H1 (cell line): Measurements from ENCODE around the gene ASGR1. TPM values are rescaled to one million over a fixed set of nuclear protein-coding genes. Genes with fewer than 3 reads are reported as not detected.

Source experiments
- CTCF ChIA-PET: fragments of 300-600 bp; sonication (Branson Sonifier 250); formaldehyde crosslinking; loops from one replicate; lab custom pipeline; 2021; ENCODE audit not compliant: partially characterized antibody; lab: Charles Lee
- POLR2A ChIA-PET: fragments of 300-600 bp; sonication (Branson Sonifier 250); formaldehyde crosslinking; loops from one replicate; lab custom pipeline; 2021; ENCODE audit warnings: inconsistent platforms; ENCODE audit not compliant: partially characterized antibody; lab: Charles Lee
- DNase-seq, 2 experiments: peaks; one replicate each; pipeline versions ENCODE4 v3.0.0 to v3.0.0-alpha.2; 2010 to 2022; ENCODE audit warnings: low spot score in 2 of 2, low read depth in 1 of 2, mixed read lengths in 1 of 2
- FAIRE-seq: peaks from 2 replicates; lab custom pipeline; 2011; peaks lifted over from hg19 to GRCh38; lab: Jason Lieb, UNC
- H2AFZ ChIP-seq: 2 replicates; pipeline ENCODE4 v1.8.1; 2012; ENCODE audit warnings: low read length, inconsistent platforms
- H2AK5ac ChIP-seq: 2 replicates; pipeline ENCODE4 v1.6.1; 2013; ENCODE audit warnings: low read depth, low read length
- H2BK120ac ChIP-seq: replicated peaks from 2 replicates; pipeline ENCODE3; 2013; ENCODE audit warnings: low read depth, low read length, inconsistent platforms
- H2BK12ac ChIP-seq: 2 replicates; pipeline ENCODE4 v1.6.1; 2013; ENCODE audit warnings: low read depth, low read length
- H2BK15ac ChIP-seq: 2 replicates; pipeline ENCODE4 v1.6.1; 2013; ENCODE audit warnings: low read length
- H2BK20ac ChIP-seq: 2 replicates; pipeline ENCODE4 v1.6.1; 2013; ENCODE audit warnings: low read length
- H2BK5ac ChIP-seq: 2 replicates; pipeline ENCODE4 v1.6.1; 2013; ENCODE audit warnings: low read depth, low read length
- H3K14ac ChIP-seq: 2 replicates; pipeline ENCODE4 v1.6.1; 2013; ENCODE audit warnings: inconsistent platforms; ENCODE audit not compliant: insufficient read length
- H3K18ac ChIP-seq: 2 replicates; pipeline ENCODE4 v1.6.1; 2013; ENCODE audit warnings: low read length; ENCODE audit errors: extremely low read depth
- H3K23ac ChIP-seq: 2 replicates; pipeline ENCODE4 v1.6.1; 2013; ENCODE audit warnings: inconsistent platforms; ENCODE audit not compliant: insufficient read length
- H3K23me2 ChIP-seq: 2 replicates; pipeline ENCODE4 v1.6.1; 2013; ENCODE audit warnings: low read depth, low read length
- H3K27ac ChIP-seq: 2 replicates; pipeline ENCODE4 v1.6.1; 2011; ENCODE audit warnings: low read depth, low read length, inconsistent platforms
- H3K27me3 ChIP-seq, 4 experiments: replicated peaks in 1 of 4; 1 replicate in 1 of 4; 2 replicates in 3 of 4; pipeline versions ENCODE4 v1.6.1 to v1.8.1; 2011 to 2013; ENCODE audit warnings: low read length in 3 of 4, mild to moderate bottlenecking in 3 of 4, inconsistent platforms in 2 of 4, mixed read lengths in 2 of 4, moderate library complexity in 1 of 4; ENCODE audit not compliant: control insufficient read depth in 3 of 4, insufficient read depth in 3 of 4; ENCODE audit errors: extremely low read depth in 1 of 4
- H3K36me3 ChIP-seq, 4 experiments: 2 replicates each; pipeline versions ENCODE4 v1.6.1 to v1.8.1; 2011 to 2013; ENCODE audit warnings: mild to moderate bottlenecking in 4 of 4, low read length in 3 of 4, moderate library complexity in 2 of 4, control low read depth in 1 of 4, inconsistent platforms in 1 of 4; ENCODE audit not compliant: insufficient read depth in 4 of 4, control insufficient read depth in 2 of 4
- H3K4ac ChIP-seq: replicated peaks from 2 replicates; pipeline ENCODE3; 2013; ENCODE audit warnings: low read length, low read depth, mixed read lengths, inconsistent platforms; ENCODE audit not compliant: insufficient read length
- H3K4me1 ChIP-seq, 4 experiments: replicated peaks in 1 of 4; 1 replicate in 1 of 4; 2 replicates in 3 of 4; pipeline versions ENCODE4 v1.6.1 to v1.8.1; 2011 to 2013; ENCODE audit warnings: low read length in 3 of 4, inconsistent platforms in 2 of 4, mixed read lengths in 1 of 4; ENCODE audit not compliant: insufficient read depth in 4 of 4, control insufficient read depth in 3 of 4
- H3K4me2 ChIP-seq, 2 experiments: 2 replicates each; pipeline versions ENCODE4 v1.6.1 to v1.8.1; 2011 to 2013; ENCODE audit warnings: low read depth in 2 of 2, low read length in 2 of 2, control low read depth in 1 of 2, inconsistent platforms in 1 of 2, mild to moderate bottlenecking in 1 of 2; ENCODE audit not compliant: insufficient read depth in 1 of 2
- H3K4me3 ChIP-seq, 4 experiments: fragments of 200-600, 300-600 bp in 1 of 4; sonication (generic), shearing (Covaris generic), sonication (Bioruptor Twin) in 1 of 4; 2 replicates each; pipeline versions ENCODE4 v1.5.1 to v1.8.1; 2011 to 2016; ENCODE audit warnings: low read length in 4 of 4, low read depth in 3 of 4, control low read depth in 2 of 4, inconsistent platforms in 2 of 4, mild to moderate bottlenecking in 2 of 4, mixed read lengths in 1 of 4, moderate library complexity in 1 of 4; ENCODE audit not compliant: insufficient read depth in 2 of 4; ENCODE audit errors: extremely low read depth in 1 of 4
- H3K56ac ChIP-seq: replicated peaks from 2 replicates; pipeline ENCODE3; 2013; ENCODE audit warnings: low read depth, mild to moderate bottlenecking, mixed read lengths, low read length, inconsistent platforms; ENCODE audit not compliant: insufficient read length
- H3K79me1 ChIP-seq: 2 replicates; pipeline ENCODE4 v1.6.1; 2013; ENCODE audit warnings: low read depth, low read length, control low read depth
- H3K79me2 ChIP-seq, 2 experiments: 2 replicates each; pipeline versions ENCODE4 v1.6.1 to v1.8.1; 2012 to 2013; ENCODE audit warnings: low read length in 2 of 2, mild to moderate bottlenecking in 2 of 2, inconsistent platforms in 1 of 2; ENCODE audit not compliant: insufficient read depth in 2 of 2, control insufficient read depth in 1 of 2
- H3K9ac ChIP-seq, 4 experiments: replicated peaks in 1 of 4; 1 replicate in 1 of 4; 2 replicates in 3 of 4; pipeline versions ENCODE4 v1.6.1 to v1.8.1; 2011 to 2013; ENCODE audit warnings: low read depth in 3 of 4, low read length in 3 of 4, control low read depth in 2 of 4, mild to moderate bottlenecking in 2 of 4, moderate library complexity in 2 of 4, inconsistent platforms in 1 of 4; ENCODE audit errors: extremely low read depth in 1 of 4
- H3K9me3 ChIP-seq, 2 experiments: 2 replicates each; pipeline versions ENCODE4 v1.6.1 to v1.8.1; 2012 to 2013; ENCODE audit warnings: mild to moderate bottlenecking in 2 of 2, moderate library complexity in 2 of 2, control low read depth in 1 of 2, inconsistent platforms in 1 of 2, low read depth in 1 of 2, low read length in 1 of 2, mixed read lengths in 1 of 2; ENCODE audit not compliant: insufficient read depth in 2 of 2
- H4K20me1 ChIP-seq, 2 experiments: replicated peaks in 1 of 2; 2 replicates each; pipeline versions ENCODE3 to v1.8.1; 2011 to 2013; ENCODE audit warnings: inconsistent platforms in 2 of 2, low read length in 2 of 2, mild to moderate bottlenecking in 1 of 2; ENCODE audit not compliant: insufficient read depth in 2 of 2, control insufficient read depth in 1 of 2
- H4K5ac ChIP-seq: 2 replicates; pipeline ENCODE4 v1.6.1; 2013; ENCODE audit warnings: low read length, low read depth, mixed read lengths, inconsistent platforms; ENCODE audit not compliant: insufficient read length
- H4K8ac ChIP-seq: 2 replicates; pipeline ENCODE4 v1.8.0; 2013; ENCODE audit warnings: mild to moderate bottlenecking, moderate library complexity, low read length, inconsistent platforms; ENCODE audit not compliant: insufficient read depth; ENCODE audit errors: extremely low read depth
- H4K91ac ChIP-seq: replicated peaks from 2 replicates; pipeline ENCODE3; 2013; ENCODE audit warnings: low read length, mixed read lengths, inconsistent platforms; ENCODE audit not compliant: insufficient read length
- ATF3 ChIP-seq: IDR thresholded peaks from 2 replicates; pipeline ENCODE4 v1.6.1; 2011; ENCODE audit warnings: low read depth, mild to moderate bottlenecking, low read length; ENCODE audit not compliant: insufficient read depth
- BRCA1 ChIP-seq: IDR thresholded peaks from 2 replicates; pipeline ENCODE4 v1.6.1; 2012; ENCODE audit warnings: low read depth, low read length, improper control_type of control experiment
- CEBPB ChIP-seq: IDR thresholded peaks from 2 replicates; pipeline ENCODE4 v1.6.1; 2012; ENCODE audit warnings: low read depth, low read length
- CHD1 ChIP-seq: IDR thresholded peaks from 2 replicates; pipeline ENCODE4 v1.6.1; 2012; ENCODE audit warnings: low read depth, low read length, improper control_type of control experiment
- GABPA ChIP-seq: IDR thresholded peaks from 2 replicates; pipeline ENCODE4 v1.6.1; 2011; ENCODE audit warnings: mild to moderate bottlenecking, low read length, moderate library complexity, borderline replicate concordance; ENCODE audit not compliant: insufficient read depth
- GTF2F1 ChIP-seq: IDR thresholded peaks from 2 replicates; pipeline ENCODE4 v1.6.1; 2012; ENCODE audit warnings: low read depth, low read length, improper control_type of control experiment, borderline replicate concordance
- SP1 ChIP-seq: IDR thresholded peaks from 2 replicates; pipeline ENCODE4 v1.6.1; 2011; ENCODE audit warnings: low read depth, low read length
- TAF7 ChIP-seq: optimal IDR thresholded peaks from 2 replicates; pipeline ENCODE3; 2011; ENCODE audit warnings: low read depth, mild to moderate bottlenecking, inconsistent platforms, low read length, moderate library complexity, borderline replicate concordance
- TEAD4 ChIP-seq: IDR thresholded peaks from 2 replicates; pipeline ENCODE4 v1.6.1; 2012; ENCODE audit warnings: low read depth, low read length, inconsistent platforms, mixed read lengths
- WGBS, 2 experiments: shearing (Covaris generic) in 1 of 2; methylation state at CpG; one replicate each; pipeline versions ENCODE4 v1.1.6 to v1.1.7; 2013 to 2015; ENCODE audit warnings: low lambda C conversion rate in 2 of 2, mixed read lengths in 2 of 2, inconsistent platforms in 1 of 2, low coverage in 1 of 2, missing lambda C conversion rate in 1 of 2; ENCODE audit not compliant: insufficient replicate concordance in 2 of 2, insufficient coverage in 1 of 2, insufficient read length in 1 of 2; ENCODE audit errors: extremely low coverage in 1 of 2, missing lambda C conversion rate in 1 of 2; 5-methylcytosine and 5-hydroxymethylcytosine counted together
- polyA plus RNA-seq, 7 experiments: library from polyadenylated mRNA; depleted of rRNA in 3 of 7; stranded (reverse) in 5 of 7; unstranded in 2 of 7; fragments of >200 nt in 5 of 7; fragments of 200-250 nt in 2 of 7; gene quantifications; 1 replicate in 5 of 7; 2 replicates in 1 of 7; 4 replicates in 1 of 7; pipeline versions ENCODE4 v1.2.1 to v1.2.3, GENCODE V29; 2011 to 2013; ENCODE audit warnings: missing spikeins in 2 of 7, mixed read lengths in 2 of 7
- total RNA-seq: library from RNA; stranded (reverse); fragmentation: NEBNext Ultra II Directional; extraction: Animal tissue kit (Norgen Biotek cat#: 25700); gene quantifications from 2 replicates; pipeline ENCODE4 v1.2.1, GENCODE V29; 2021

The ASGR1 gene
- total and polyA plus RNA-seq, 2 of the 8 experiments (the other 6 are each of a cell fraction or from before 2014, with no cell fraction given): 10.8 to 14.5 TPM

GRCh38 chr17:7167832-7168231 lies 11.3 kb downstream of the ASGR1 start:
- Histone ChIP-seq H3K36me3 (no peaks in the 10 kb centered on the region), H3K23me2 (no peaks in the 10 kb centered on the region), H3K14ac (no peak overlapping the region), H2BK20ac (no peak overlapping the region), H2BK12ac (no peak overlapping the region), H3K79me2 (no peaks in the 10 kb centered on the region), H3K23ac (no peak overlapping the region), H4K20me1 (no peaks in the 10 kb centered on the region), H2BK120ac (no peak overlapping the region), H3K27me3 (no peaks in the 10 kb centered on the region), H4K5ac (no peak overlapping the region), H3K4me1 (peaks cover 0 to 4% (median under 1%) of the 10 kb centered on the region in 4 experiments; a peak in 1 of 7 replicates), H3K4me2 (no peak overlapping the region), H4K91ac (no peak overlapping the region), H2AFZ (no peak overlapping the region), H2AK5ac (no peak overlapping the region), H4K8ac (no peak overlapping the region), H3K56ac (no peak overlapping the region), H2BK5ac (no peak overlapping the region), H3K79me1 (no peaks in the 10 kb centered on the region), H3K27ac (no peak overlapping the region), H3K4ac (no peak overlapping the region), H3K4me3 (no peak overlapping the region), H3K9ac (no peak overlapping the region), H2BK15ac (no peak overlapping the region), H3K9me3 (no peaks in the 10 kb centered on the region), H3K18ac (no peak overlapping the region)
- DNase-seq (no peak), FAIRE-seq (no peak)
- WGBS, 2 experiments: 97% methylated on average over 4 of the region's 4 CpGs; no CpG with 5 or more reads in 1 of the 2 experiments
- TF ChIP-seq CEBPB: no peak
- no peak for TF ChIP-seq SP1
- TF ChIP-seq CHD1: no peak
- no peak for TF ChIP-seq TEAD4
- TF ChIP-seq GABPA: no peak
- no peak for TF ChIP-seq ATF3
- no peak for TF ChIP-seq GTF2F1
- TF ChIP-seq BRCA1: no peak
- no peak for TF ChIP-seq TAF7
- ChIA-PET POLR2A (interaction anchor here (0.7 to 1.1 kb wide), 2 partner anchors 35 to 113 kb away, joined by 3 read pairs; no protein-coding TSS in a partner anchor), CTCF (interaction anchor here (0.7 to 1.5 kb wide), 5 partner anchors 10 to 122 kb away, joined by 3 to 9 read pairs (median 4); no protein-coding TSS in a partner anchor)
